ENCODE results near the gene TEKTIP1.

TEKTIP1 gene

DNA sequence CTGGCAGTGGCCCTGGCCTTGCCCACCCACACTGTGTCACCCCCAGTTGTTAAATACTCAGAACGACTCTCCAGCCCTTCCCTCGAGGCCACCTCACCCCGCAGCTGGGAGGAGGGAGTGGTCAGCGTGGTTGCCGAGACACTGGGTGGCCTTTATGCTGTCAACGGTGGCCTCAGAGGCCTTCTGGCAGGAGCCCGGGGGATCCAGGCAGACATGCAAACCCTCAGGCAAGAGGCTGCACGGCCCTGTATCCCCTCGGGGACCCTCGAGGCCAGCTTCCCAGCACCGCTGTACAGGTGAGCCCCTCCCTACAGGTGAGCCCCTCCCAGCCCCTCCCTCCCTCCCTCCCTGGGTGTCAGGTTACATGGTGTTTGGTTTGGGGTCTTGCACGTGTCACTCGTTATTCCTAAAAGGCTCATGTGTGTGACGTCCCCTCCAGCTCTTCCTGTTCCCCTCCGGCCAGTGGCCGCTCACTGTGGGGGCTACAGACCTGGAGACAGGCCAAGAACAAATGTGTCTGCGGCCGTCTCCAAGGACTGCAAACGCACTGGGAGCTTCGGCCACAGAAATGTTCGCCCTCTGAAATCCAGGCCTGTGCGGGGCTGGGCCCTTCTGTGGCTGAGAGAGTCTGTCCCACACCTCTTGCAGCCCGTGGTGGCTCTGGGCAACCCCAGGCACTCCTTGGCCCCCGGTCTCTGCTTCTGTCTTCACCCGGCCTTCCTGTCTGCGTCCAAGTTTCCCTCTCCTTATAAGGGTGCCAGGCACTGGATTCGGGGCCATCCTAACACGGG, at the start of gene TEKTIP1:
TSS of gene TEKTIP1 (plus strand) at position 210 of the 791 bp plus-strand sequence. CDS start at position 214, 4 bp downstream.
- DNase-seq = no peak

DNA sequence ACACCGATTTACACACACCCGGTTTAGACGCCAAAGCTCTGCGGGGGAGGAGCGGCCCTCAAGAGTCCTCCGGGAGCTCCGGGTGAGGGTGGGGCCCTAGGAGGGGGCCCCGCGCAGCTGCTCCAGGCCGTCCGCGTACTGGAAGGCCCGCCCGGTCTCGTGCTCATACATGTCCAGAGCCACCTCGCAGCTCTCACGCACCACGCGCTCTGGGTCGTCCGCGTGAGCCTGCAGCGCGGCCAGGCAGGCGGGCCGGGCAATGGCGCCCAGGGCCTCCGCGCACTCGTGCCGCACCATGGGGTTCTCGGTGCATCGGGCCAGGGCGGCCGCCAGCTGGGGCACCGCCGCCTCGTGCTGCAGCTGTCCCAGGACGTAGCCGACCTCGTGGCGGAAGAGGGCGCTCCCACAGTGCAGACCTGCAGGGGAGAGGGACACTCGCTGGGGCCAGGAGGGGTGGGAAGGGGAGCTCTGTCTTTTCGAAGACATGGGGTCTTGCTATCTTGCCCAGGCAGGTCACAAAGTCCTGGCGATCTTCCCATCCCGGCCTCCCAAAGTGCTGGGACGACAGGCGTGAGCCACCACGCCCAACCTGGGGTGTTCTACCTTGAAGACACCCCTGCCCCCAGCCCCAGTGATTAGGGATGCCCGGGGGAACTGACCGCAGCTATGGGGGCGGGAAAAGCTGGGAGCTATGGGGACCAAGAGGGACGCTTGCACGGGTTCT, 47.4 kb upstream of the TEKTIP1 start:
- DNase-seq = no peak

DNA sequence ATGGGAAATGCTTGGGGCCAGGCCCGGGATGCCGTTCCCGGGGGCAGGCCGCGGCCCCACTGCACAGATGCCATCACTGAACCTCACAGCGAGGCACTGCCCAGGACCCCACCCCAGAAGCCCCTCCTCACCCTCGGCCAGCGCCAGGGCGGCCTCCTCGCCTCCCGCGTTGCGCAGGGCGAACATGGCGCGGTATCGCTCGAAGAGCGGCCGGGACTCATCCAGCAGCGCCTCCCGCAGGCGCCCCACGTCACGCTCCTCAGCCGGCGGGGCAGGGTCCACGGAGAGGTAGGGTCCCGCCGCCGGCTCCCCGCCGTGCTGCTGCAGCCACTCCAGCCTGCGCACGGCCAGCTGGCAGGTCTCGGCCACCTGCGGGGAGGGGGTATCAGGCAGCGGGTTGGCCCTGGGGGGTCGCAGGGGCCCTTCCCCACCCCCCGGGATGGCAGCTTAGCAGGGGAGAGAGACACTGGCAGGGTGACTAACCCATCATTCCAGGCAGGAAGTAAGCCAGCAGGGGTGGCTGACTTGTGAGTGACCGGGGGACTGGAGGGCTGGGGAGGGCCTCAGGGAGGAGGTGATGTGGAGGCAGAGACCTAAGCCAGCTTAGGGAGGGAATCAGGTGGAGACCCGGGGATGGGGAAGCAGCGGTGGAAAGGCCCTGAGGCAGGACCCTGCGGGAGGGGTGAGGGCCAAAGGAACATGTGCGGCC, 46.7 kb upstream of the TEKTIP1 start:
- DNase-seq = no peak

DNA sequence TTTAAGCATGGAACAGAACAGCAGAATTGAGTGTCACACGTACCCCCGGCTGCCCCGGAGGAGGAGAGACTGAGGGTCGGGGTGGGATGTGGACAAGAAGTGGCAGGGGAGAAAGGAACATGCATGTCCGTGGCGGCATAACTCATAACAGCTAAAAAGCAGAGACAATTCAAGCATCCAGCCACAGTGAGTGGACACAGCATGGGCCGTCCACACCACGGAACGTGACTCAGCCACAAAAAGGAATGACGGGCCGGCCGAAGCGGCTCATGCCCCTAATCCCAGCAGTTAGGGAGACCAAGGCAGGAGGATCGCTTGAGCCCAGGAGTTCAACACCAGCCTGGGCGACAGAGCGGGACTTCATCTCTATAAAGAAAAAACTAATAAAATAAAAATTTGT, 46.1 kb upstream of the TEKTIP1 start:
- DNase-seq = no peak

DNA sequence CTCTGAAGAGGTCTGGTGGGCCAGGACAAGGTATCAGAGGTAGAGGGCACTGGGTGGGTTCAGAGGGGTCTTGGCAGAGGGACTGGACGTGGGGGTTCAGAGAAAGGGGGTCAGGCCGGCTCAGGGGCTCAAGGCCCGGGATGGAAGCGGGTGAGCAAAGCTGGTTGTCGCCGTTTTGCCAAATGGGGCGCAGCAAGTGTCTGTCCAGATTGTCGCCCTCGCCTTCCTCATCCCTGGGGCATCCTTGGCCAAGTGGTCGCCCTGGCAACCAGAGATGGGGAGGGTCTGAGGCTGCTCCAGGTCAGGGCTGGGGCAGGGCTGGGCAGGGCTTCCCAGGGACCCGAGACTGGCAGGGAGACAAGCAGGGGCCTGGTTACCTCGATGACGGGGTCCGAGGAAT, 45.3 kb upstream of the TEKTIP1 start:
- DNase-seq = no peak

DNA sequence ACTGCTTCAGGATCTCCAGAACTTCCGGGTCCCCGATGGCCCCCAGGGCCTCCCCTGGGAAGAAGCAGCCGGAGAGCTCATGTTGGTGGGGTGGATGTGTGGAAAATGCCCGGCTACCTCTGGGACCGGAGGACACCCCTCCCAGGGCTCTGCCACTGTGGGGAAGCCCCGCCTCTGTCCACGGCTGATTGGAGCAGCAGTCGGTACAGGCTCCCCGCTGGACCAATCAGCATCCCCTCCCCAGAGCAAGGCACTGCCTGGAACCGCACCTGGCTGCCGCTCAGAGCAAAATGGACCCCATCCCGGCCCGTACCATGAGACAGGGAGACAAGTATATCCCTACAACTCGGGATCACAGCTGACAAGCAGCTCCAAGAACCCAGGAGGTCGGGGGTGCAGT, 44.9 kb upstream of the TEKTIP1 start:
- DNase-seq = peak; percentile 60

DNA sequence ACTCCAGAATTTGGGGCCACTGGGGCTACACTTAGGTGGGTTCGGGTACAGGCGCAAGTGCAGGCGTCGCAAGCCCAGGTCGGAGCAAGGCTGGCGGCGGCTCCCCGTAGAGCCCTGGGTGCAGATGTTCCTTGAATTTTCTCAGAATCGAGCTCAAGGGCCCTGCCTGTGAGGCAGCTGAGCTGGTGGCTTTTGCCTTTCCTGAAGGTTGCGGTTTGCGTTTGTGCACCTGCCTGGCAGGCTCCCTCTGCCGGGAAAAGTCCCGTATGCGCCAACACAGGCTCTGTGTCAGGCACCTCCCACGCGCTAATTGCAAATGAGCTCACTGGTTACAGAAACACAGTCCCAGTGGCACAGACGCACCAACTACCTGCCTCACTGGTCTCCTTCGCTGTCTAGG, 44.4 kb upstream of the TEKTIP1 start:
- peak; percentile 73 for DNase-seq

DNA sequence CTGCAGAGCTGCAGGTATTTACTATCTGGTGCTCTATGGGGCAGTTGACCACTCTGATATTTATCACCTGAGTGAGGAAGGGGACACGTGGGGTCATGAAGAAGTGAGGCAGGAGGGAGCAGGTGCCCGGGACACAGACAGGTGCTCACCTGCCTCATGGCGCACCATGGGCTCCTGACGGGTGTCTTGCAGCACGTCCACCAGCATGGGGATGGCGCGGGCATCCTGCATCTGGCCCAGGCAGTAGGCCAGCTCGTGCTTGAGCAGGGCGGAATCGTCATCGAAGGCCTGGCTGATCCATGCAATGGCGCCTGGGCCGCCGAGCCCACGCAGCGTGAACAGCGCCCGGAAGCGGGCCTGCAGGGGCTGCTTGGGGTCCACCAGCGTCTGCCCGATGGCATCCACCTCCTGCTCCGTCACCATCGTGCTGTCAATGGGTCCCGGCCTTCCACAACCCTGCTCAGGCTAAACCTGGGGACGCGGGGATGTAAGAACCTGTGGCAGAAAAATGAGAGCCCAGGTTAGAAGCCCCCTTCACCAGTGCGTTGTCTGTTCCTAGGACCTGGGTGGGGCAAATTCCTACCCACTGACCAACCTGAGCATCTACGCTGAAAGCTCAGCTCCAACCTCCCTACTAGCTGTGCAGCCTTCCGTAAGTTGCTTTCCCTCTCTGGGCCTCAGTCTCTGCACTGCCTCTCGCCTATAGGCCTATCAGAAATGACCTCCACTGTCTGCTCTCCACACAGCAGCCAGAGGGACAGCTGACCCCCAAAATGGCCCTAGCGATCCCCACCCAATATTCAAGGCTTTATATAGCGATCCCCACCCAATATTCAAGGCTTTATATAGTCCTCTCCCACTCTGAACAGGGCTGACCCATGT, 42.3 kb upstream of the TEKTIP1 start:
- DNase-seq = no peak

DNA sequence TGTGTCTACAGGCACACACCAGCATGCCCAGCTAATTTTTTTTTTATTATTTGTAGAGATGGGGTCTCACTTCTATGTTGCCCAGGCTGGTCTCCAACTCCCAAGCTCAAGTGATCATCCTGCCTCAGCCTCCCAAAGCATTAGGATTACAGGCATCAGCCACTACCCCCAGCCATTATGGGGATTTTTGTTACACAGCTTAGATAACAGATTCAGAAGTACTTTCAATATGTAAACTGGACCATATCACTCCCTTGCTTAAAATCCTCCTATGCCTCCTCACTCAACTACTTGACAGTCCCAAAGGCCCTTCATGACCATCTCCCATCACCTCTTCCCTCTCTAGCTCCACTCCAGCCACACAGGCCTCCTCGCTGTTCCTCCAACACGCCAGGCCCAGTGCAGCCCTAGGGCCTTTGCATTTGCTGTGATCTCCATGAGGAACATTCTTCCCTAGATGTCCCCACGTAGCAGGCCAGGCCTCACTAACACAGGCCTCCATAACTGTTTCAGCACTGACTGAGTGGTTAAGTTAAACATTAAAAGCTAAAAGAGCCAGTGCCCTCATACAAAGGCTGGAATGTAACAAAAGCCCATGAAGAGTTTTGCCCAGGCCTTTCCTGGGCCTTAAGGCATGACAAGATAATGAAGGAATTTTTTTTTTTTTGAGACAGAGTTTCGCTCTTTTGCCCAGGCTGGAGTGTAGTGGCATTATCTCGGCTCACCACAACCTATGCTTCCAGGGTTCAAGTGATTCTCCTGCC, 41.0 kb upstream of the TEKTIP1 start:
- no peak for DNase-seq

DNA sequence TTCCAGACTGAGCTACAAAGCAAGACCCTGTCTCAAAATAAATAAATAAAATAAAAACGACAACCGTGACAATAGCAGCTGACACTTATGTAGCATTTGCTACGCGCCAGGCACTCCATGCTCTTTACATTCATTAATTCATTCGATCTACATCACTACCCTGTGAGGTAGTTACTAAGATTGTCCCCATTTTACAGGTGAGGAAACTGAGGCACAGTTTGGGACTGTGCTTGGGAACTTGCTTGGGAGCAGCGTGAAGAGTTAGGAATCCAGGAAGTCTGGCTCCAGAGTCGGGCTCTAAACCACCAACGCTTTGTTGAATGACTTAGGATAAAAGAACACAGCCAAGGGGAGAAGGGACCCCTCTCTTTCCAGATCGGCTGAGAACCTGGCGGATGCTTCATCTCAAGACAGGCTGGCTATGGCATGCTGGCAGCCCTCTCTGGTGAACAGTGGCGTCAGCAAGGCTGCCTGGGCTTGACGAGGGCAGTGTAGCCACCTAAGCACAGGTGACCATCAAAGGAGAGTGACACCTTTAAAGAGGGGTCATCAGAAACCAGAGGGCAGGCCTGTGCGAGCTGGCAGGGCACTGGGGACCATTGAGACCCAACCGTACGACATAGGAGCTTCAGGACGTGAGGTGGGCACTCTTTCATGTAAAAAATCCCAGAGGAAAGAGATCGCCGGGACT, 39.1 kb upstream of the TEKTIP1 start:
- no peak for DNase-seq

DNA sequence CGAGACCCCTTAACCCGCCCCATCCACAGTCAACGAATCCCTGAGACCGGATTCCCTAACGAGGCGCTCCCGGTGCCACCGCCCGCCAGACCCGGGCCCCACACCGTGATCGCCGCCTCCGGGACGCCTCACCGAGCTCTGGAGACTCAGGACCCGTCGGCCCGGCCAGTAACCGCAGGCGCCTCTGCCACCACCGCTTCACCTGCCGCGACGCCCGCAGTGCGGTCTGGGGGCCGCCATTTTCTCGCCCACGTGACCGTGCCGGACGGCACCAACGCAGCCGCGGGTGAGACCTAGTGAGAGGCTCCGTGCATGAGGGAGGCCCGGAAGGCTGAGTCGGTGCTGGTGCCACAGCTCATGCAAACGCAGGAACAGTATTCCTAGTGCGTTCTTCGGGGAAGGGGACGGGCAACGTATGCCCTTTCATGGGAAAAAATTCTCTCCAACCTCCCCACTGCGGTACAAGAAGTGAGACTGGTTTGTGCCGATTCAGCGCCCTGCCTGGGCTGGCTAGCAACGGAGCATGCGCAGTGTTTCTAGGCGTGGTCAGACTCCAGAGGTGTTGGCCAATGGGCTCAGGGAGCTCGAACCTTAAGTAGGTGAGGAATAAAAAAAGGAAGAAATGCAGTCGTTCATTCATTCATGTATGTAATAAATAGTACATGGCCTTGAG, 38.4 kb upstream of the TEKTIP1 start, which contains the start of gene DOHH:
TSS of gene DOHH (minus strand) at position 246 of the 673 bp plus-strand sequence. CDS start 3,860 bp downstream, outside the sequence.
- peak; percentile 97 for DNase-seq

DNA sequence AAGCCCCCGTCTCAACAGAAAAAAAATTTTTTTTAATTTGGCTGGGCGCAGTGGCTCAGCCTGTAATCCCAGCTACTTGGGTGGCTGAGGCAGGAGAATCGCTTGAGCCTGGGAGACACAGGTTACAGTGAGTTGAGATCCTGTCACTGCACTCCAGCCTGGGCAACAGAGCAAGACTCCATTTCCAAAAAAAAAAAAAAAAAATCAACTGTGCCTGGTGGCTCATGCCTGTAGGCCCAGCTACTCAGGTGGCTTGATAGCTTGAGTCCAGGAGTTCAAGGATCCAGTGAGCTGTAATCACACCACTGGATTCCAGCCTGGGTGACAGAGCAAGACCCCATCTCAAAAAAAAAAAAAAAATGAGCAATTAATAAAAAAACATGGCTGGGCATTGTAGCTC, 37.2 kb upstream of the TEKTIP1 start:
- DNase-seq = no peak

DNA sequence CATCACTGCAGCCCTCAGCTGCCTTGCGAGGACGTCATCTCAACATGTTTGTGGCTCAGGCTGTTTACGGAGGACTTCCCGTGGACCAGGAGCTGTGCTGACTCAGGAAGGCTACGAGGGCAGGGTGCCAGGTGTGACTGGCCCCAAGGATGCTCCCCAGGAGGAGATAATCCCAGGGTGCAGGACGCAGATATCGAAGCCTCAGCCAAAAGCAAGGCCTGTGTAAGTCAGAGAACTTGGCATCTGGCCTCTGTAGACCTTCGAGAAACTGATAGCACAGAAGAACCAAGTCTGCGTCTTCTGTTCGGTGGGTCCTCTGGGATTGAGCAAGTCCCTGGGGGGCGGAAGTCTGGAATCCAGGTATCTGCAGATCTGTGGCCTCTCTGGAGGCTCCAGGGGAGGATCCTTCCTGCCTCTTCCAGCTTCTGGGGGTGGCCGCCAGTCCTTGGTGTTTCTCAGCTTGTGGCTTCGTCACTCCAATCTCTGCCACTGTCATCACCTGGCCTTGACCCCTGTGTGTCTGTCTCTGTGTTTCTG, 35.9 kb upstream of the TEKTIP1 start:
- DNase-seq = no peak

DNA sequence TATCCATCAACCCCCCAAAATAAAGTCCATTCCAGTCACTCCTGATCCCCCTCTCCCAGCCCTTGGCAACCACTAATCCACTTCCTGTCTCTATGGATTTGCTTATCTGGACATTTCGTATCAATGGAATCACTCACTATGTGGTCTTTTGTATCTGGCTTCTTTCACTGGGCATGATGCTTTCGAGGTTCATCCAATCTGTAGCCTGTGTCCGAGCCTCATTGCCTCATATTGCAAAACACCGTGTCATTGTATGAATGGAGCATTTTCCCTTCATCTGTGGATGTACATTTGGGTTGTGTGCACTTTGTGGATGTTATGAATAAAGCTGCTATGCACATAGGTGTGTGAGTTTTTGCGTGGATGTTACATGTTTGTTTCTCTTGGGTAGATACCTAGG, 34.2 kb upstream of the TEKTIP1 start:
- no peak for DNase-seq

DNA sequence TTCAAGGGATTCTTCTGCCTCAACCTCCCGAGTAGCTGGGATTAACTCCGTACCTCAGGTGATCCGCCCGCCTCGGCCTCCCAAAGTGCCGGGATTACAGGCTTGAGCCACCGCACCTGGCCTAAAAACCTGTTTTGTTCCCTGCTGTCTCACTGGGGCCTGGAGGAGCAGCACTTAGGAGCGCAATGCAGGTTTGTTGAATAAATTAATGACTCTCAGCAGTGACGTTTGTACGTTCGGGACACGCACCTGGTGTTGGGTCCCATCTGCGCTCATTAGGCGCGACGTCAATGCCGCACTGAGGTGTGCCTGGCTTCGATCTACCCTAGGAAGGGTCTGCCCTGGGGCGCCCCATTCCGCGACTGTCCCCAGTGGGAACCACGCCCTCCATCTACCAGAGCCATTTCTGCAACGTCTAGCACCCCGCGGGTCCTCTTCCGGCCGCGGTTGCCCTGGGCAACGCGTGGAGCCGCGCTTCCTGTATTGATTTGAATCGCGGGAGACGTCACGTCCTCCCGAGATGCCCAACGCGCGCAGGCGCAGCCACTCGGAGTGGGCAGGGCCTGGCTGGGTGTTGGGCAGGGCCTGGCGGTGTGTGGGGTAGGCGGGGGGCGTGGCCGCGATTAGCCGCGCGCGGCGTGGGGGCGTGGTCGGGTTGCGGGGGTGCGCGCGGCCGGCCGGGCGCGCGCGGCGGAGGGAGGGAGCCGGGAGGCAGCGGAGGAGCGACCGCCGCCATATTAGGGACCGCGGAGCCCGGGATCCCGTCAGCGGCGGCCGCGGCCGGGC, 33.2 kb upstream of the TEKTIP1 start, which contains the start of gene FZR1:
TSS of gene FZR1 (plus strand) at position 714 of the 786 bp plus-strand sequence. CDS start 16,679 bp downstream, outside the sequence.
- DNase-seq = peak; percentile 99

DNA sequence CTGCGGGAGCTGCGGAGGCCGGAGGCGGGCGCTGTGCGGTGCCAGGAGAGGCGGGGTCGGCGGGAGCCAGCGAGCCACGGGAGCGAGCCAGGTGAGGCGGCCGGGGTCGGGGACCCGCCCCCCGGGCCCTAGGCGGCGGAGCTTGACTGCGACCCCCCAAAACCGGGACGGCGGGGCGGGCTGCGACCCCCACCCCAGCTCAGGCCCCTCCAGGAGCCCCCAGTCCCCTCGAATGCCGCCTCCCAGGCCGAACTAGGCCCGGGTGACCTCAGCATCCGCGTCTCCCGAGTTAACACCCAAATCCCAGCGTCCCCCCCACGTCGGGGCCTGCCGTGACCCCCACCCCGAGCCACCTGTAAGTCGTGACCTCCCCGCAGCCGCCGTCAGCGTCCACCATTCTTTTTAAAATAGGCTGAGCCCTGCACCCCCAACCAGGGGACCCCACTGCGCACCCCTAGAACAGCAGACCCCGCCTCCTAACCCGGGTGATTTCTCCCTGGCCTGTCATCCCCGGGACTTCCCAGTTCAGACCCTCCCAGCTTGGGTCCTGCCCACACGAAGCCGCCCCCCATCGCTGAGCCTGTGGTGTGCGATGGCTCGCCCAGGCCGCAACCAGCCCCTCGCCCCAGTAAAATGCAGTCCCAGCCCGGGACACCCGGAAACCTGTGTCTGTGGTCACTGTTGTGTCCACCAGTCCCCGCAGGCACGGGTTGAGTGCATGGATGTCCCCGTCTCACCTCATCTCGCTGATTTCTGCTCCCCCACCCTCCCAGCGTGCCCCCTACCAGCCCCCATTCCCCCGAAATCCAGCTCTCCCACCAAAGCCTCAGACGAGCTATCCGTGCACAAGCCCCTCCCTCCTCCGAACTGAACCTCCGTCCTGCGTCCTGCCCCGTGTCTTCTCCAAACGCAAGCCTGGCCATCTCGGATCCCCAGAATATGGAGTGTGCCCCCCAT, 32.3 kb upstream of the TEKTIP1 start:
- DNase-seq = no peak

DNA sequence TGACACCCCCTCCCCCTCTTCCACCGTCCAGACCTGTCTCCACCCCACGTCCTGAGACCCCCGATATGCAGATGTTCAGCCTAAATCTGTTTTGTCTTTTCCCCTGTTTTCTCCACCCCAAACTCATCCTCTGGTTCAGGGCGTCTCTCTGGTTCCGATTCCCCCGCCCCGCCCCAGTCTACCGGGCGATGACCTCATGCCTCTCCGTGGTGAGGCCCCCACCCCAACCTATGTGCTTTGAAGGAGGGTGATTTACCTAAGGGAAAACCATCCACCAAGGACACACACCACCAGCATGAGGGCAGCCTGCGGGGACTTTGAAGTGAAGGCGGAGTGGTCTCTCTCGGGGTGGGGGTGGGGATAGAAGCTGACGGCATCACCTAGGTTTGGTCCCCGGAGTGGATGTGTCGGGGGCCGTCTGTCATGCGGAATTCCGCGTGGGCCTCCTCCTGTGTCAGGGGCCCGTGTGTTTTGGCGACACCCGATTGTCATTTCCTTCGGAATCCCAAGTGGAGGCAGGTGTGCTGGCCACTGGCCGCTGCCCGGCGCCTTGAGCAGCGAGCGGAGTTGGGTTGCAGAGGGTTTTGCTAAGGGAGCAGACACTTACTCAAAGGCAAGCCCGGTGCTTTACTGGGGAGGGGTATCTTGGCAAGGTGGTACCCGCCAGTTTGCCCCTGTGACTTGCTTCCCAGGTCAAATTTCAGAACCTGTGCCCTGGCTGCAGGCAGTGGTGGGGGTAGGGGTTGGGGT, 31.4 kb upstream of the TEKTIP1 start:
- peak; percentile 54 for DNase-seq
